Activated gamma-delta T cell treated with Interleukin-2 at 50 U/mL for 16 hours (primary cell): ENCODE data around the gene KBTBD2.
"Not testable (repeated sequence)": the region's sequence is repeated elsewhere in the genome, so short reads cannot be mapped to it uniquely, and the experiment has no call there.

Experiments
- DNase-seq: peaks from one replicate; pipeline ENCODE4 v3.0.0-alpha.2; 2020

KBTBD2 gene

DNA sequence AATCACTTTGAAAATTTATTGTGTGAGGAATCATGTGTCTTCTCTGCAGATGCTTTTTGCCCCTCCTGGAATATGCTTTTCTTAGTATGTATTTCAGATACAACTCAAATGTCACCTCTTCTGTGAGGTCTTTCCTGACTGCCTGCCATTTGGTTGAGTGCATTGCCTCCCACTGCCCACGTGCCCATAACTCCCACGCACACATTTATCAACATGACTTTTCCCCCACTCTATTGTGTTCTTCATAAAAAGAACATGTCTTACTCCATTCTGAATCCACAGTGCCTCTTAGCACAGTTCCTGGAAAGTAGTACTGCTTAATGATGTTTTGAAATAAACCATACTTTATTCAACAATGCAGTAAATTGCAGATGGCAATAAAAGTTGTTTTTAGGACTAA, 42.9 kb downstream of the KBTBD2 start:
- DNase-seq = not testable (repeated sequence)

DNA sequence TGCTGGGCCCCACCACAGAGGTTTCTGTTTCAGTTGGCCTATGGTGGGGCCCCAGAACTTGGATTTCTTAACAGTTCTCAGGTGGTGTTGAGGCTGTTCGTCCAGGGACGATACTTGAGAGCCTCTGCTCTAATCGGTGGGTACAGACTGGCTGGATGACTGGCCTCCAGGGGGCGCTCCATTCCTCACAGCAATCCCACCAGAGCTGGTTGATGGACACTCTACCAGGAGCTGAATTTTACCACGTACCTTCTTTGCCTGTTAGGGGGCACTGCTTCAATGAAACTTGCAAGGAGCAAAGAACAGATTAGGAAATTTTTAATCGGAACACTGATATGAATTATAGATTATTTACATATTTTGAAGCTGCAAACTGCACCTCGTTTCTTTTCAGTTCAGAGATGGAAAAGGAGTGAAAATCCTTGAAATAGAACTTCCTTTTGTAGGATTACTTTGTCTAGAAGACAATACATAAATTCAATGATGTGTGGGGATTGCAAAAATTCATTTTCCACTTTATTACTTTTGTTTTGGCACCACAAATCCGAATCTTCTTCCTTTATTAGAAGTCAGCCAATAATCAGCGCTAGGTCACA, 44.8 kb downstream of the KBTBD2 start:
- peak; percentile 95 for DNase-seq

DNA sequence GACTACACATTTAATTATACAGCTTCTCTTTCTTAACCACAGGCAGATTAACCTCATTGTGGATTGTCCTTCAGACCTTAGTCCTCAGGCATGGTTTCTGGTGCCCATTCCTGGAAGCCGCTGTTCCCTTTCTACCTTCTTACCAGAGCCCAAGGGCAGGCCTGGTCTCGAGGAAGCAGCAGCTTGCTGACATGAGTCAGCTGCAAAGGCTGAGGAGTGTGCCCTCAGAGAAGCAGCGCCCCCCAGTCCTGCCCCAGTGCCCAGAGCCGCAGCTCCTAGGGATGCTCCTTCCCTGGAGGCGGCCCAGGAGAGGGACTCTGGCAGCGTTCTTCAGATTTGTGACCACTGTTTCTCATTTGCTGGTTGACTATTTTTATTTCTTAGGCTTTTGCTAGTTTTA, 46.8 kb downstream of the KBTBD2 start:
- not testable (repeated sequence) for DNase-seq

DNA sequence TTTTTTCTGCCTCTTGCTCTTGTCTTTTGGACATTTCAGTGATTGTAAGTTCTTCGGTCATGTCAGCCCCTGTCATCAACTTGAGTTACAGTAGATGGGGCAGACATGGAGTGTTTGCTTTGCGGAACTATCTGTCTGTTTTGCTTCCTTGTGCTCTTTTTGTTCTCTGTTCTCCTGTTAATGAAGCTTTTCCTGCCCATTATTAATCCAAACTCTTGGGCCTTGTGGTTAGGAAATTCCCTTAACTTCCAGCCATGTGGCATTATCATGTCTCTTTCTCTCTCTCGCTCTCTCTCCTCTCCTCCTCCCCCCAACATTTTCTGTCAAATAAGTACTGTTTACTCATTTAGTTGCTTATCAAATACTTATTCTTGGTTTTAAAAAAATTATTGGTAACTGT, 47.8 kb downstream of the KBTBD2 start:
- not testable (repeated sequence) for DNase-seq

DNA sequence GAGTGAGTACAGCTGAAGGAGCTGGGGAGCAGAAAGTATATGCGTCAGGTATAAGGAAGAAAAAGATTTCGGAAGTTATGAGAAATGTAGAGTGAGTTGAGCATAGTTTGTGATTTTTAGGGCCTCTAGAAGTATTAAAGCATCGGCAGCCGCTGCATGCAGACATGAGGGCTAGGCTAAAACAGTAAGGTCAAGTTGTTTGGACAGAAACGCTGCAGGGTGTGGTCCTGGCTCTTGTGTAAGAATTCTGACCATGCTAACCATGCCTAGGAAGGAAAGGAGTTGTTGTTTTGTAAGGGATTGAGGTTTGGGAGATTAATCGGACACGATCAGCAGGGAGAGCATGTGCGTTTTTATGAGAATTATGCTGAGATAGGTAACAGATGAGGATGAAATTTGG, 51.7 kb downstream of the KBTBD2 start:
- not testable (repeated sequence) for DNase-seq

DNA sequence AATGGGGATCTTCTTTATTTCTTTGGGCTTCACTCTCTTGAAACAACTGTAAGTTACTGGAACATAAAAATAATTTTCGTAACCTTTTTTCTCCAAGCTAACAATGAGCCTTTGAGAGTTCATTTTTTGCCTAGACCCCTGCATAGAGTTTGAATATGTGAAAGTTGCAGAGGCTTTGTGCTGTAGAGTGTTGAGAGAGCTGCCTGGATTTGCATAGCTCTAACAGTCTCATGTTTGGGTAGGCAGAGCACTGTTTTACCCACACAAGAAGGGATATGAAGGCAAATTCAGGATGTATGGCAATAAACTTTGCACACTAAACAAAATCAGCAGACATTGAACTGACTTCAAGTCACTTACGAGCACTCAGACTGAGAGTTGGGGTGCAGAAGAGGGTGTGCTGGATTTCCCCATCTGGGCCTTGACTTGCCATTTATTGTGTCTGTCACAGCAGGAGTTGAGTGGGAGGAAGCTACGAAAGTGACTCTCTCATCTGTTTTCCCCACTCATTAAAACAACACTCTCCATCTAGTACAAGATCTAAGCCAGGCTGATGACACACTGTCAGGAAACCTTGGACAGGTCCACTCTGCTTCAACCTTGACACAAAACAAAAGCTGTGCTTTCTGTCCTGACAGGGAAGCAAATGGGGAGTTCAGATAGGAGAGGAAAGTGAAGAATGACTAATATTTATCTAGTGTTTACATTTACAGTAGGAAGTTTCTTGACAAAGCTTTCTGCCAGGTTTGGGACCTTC, 62.4 kb downstream of the KBTBD2 start:
- not testable (repeated sequence) for DNase-seq
